Gastroesophageal sphincter (tissue), 3 donors: ENCODE data around the gene PLEKHO1.

ENCODE experiments used
- EP300 ChIP-seq: sonication (generic); formaldehyde crosslinking; IDR thresholded peaks from one replicate; pipeline ENCODE4 v1.6.1; 2017; ENCODE audit warnings: antibody characterized with exemption, mild to moderate bottlenecking
- POLR2A ChIP-seq, 2 donors: fragments of 450-650 bp; IDR thresholded peaks; one replicate each; pipeline ENCODE4 v1.6.1; 2017; ENCODE audit warnings: antibody characterized with exemption in 2 of 2, mild to moderate bottlenecking in 2 of 2, moderate library complexity in 1 of 2
- TF ChIP-seq, protein P1 (sequence below), 4 experiments: fragments of 200-600 bp in 2 of 4; fragments of 450-650 bp in 2 of 4; sonication (generic) in 1 of 4; IDR thresholded peaks; one replicate each; pipeline ENCODE4 v1.5.1; 2017 to 2019; ENCODE audit warnings: antibody characterized with exemption in 4 of 4, mild to moderate bottlenecking in 2 of 4, moderate library complexity in 2 of 4

DNA sequence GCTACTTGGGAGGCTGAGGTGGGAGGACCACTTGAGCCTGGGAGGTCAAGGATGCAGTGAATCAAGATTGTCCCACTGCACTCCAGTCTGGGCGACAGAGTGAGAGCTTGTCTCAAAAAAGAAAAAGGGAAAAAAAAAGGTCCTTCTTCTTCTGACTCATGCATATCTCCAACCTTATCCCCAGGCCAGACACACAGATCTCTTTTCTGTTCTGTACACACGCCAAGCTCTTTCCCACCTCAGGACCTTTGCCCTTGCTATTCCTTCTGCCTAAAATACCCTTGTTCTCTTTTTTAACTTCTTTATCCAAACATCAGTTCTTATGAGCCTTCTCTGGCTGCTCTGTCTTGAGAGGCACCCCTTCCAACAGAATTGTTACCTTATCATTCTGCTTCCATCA, 22.1 kb downstream of the PLEKHO1 start:
- TF ChIP-seq, protein P1, sequence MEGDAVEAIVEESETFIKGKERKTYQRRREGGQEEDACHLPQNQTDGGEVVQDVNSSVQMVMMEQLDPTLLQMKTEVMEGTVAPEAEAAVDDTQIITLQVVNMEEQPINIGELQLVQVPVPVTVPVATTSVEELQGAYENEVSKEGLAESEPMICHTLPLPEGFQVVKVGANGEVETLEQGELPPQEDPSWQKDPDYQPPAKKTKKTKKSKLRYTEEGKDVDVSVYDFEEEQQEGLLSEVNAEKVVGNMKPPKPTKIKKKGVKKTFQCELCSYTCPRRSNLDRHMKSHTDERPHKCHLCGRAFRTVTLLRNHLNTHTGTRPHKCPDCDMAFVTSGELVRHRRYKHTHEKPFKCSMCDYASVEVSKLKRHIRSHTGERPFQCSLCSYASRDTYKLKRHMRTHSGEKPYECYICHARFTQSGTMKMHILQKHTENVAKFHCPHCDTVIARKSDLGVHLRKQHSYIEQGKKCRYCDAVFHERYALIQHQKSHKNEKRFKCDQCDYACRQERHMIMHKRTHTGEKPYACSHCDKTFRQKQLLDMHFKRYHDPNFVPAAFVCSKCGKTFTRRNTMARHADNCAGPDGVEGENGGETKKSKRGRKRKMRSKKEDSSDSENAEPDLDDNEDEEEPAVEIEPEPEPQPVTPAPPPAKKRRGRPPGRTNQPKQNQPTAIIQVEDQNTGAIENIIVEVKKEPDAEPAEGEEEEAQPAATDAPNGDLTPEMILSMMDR (IDR thresholded peaks at IDR 0.05), result no peak
- no peak for TF ChIP-seq EP300
- TF ChIP-seq POLR2A (IDR thresholded peaks at IDR 0.05), result no peak
